Smooth muscle cell of bladder (primary cell): Measurements from ENCODE around the gene SPIN2A. TPM values are rescaled to one million over a fixed set of nuclear protein-coding genes. Genes with fewer than 3 reads are reported as not detected.

Experiments used
- total RNA-seq: library from RNA; depleted of rRNA; stranded (reverse); fragments of >200 nt; gene quantifications from 2 replicates; pipeline ENCODE4 v1.2.3, GENCODE V29; 2014

Gene SPIN2A
- 0.57 and 1.0 TPM in 2 replicates for total RNA-seq

GRCh38 chrX:57137073-57137472 is at the start of gene SPIN2A:
SPIN2A (minus strand) TSS chrX:57137397; CDS start chrX:57136597, 800 bp downstream.

DNA sequence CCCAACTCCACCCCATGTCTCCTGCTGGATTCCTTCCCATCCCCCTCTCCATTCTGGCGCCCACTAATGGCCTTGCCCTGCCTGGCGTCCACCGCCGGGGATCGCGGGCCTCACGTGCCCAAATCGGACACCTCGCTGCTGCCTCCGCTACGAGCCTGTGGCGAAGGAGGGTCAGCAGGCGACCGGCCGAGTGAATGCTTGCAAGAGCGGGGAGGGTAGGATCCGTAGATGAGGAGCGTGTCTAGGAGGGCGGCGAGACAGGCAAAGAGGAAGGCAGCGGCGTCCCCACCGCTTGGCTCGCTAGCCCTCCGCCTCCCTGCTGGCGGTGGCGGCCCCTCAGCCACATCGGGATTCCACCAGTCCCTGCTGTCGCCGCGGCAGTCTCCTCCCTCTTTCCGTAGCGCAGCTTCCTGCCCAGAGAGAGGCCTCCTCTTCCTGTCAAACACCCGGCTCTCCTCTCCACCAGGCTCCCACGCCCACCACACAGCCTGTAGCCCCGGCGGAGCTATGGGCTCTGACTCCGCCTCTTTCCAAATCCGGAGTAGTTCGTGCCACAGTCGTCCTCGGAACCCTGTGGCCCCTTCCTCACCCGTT is 15.9 kb downstream of the SPIN2A start, which contains the start of gene SPIN2B:
SPIN2B (minus strand) TSS at position 387 of the 594 bp plus-strand sequence.

Other genes with a start within 250 kb of the SPIN2A start
- gene SPIN3, start 141.9 kb downstream of the SPIN2A start, total RNA-seq = 7.5 and 8.5 TPM in 2 replicates
- 8.1 and 14.8 TPM in 2 replicates for gene SPIN2B, start 15.8 kb downstream of the SPIN2A start, total RNA-seq
- 0.28 TPM in 1 of 2 replicates, not detected in the other for gene FAAH2, start 149.3 kb upstream of the SPIN2A start, total RNA-seq